COLO829 (cell line): ENCODE measurements around the gene PSMC4.
A peak's percentile ranks its signal among the peaks of the same experiment; 100 is the strongest.

Source experiments
- DNase-seq: peaks from one replicate; pipeline ENCODE4 v3.0.0; 2012; ENCODE audit warnings: low spot score

PSMC4 gene

GRCh38 chr19:39993605-39994004, 22.6 kb downstream of the PSMC4 start:
- no peak for DNase-seq

- DNase-seq, result no peak
Observed at GRCh38 chr19:39994361-39994760, 23.4 kb downstream of the PSMC4 start.

- no peak for DNase-seq
Observed at GRCh38 chr19:39995794-39996193, 24.8 kb downstream of the PSMC4 start.

GRCh38 chr19:39996218-39996810, 25.3 kb downstream of the PSMC4 start:
- DNase-seq, result peak; percentile 32

- peak; percentile 94 for DNase-seq
Observed at GRCh38 chr19:39996811-39997637, 26.1 kb downstream of the PSMC4 start, which contains the start of gene ZNF546. TSS of gene ZNF546 (plus strand) at chr19:39997060. CDS start at chr19:39998327, 1,267 bp downstream.

- DNase-seq, result no peak
Observed at GRCh38 chr19:39997638-39998216, 26.8 kb downstream of the PSMC4 start.

GRCh38 chr19:39998501-39998900, 27.5 kb downstream of the PSMC4 start:
- no peak for DNase-seq

GRCh38 chr19:40005691-40006272, 34.8 kb downstream of the PSMC4 start:
- no peak for DNase-seq

- DNase-seq, result no peak
Observed at GRCh38 chr19:40006273-40006691, 35.3 kb downstream of the PSMC4 start.

- DNase-seq, result no peak
Observed at GRCh38 chr19:40009674-40010073, 38.7 kb downstream of the PSMC4 start.

GRCh38 chr19:40013991-40014390, 43.0 kb downstream of the PSMC4 start:
- no peak for DNase-seq

- no peak for DNase-seq
Observed at GRCh38 chr19:40023969-40024368, 53.0 kb downstream of the PSMC4 start.

GRCh38 chr19:40025938-40026596, 55.1 kb downstream of the PSMC4 start:
- no peak for DNase-seq

GRCh38 chr19:40026597-40026970, 55.6 kb downstream of the PSMC4 start:
- no peak for DNase-seq
